Upper lobe of left lung (tissue), 4 donors: ENCODE results near the gene ROS1.

ENCODE experiments used
- POLR2A ChIP-seq, 4 donors: fragments of 450-650 bp; IDR thresholded peaks; one replicate each; pipeline ENCODE4 v1.5.1; 2016 to 2017; ENCODE audit warnings: antibody characterized with exemption in 4 of 4, mild to moderate bottlenecking in 2 of 4
- POLR2AphosphoS5 ChIP-seq, 2 donors: sonication (generic); formaldehyde crosslinking; IDR thresholded peaks; one replicate each; pipeline ENCODE4 v1.5.1; 2017; ENCODE audit warnings: antibody characterized with exemption in 2 of 2
- TF ChIP-seq, protein P1 (sequence below), 6 experiments: fragments of 450-650 bp in 4 of 6; fragments of 200-600 bp in 2 of 6; sonication (generic) in 2 of 6; IDR thresholded peaks; one replicate each; pipeline ENCODE4 v1.5.1; 2016 to 2019; ENCODE audit warnings: antibody characterized with exemption in 6 of 6

DNA sequence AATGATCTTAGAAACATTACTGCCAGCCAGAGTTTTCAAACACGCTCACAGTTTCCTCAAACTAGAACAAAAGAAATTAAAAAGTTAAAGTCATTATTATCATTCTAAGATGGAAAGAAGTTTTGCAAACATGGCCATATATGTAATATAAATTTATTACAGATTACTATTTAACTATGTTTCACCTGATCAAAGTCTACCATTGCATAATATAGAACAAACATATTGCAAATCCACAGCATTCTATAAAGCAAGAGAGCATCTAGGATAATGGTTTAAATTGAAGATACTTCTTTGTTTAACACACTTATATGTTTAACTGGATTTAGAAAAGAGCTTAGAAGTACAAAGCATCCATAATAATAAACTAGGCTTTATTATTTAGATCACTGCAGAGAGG lies 30.5 kb upstream of the ROS1 start:
- TF ChIP-seq POLR2A (IDR thresholded peaks at IDR 0.05) (no peak), POLR2AphosphoS5 (IDR thresholded peaks at IDR 0.05) (no peak)
- TF ChIP-seq, protein P1, sequence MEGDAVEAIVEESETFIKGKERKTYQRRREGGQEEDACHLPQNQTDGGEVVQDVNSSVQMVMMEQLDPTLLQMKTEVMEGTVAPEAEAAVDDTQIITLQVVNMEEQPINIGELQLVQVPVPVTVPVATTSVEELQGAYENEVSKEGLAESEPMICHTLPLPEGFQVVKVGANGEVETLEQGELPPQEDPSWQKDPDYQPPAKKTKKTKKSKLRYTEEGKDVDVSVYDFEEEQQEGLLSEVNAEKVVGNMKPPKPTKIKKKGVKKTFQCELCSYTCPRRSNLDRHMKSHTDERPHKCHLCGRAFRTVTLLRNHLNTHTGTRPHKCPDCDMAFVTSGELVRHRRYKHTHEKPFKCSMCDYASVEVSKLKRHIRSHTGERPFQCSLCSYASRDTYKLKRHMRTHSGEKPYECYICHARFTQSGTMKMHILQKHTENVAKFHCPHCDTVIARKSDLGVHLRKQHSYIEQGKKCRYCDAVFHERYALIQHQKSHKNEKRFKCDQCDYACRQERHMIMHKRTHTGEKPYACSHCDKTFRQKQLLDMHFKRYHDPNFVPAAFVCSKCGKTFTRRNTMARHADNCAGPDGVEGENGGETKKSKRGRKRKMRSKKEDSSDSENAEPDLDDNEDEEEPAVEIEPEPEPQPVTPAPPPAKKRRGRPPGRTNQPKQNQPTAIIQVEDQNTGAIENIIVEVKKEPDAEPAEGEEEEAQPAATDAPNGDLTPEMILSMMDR (IDR thresholded peaks at IDR 0.05) = no peak
